Sigmoid colon (tissue), 7 donors: ENCODE measurements around the gene CCDC136. TPM values are rescaled to one million over a fixed set of nuclear protein-coding genes. Genes with fewer than 3 reads are reported as not detected.

Source experiments
- DNase-seq: peaks from one replicate; pipeline ENCODE4 v3.0.0-alpha.2; 2019
- H3K27ac ChIP-seq, 4 donors: fragments of 200-600 bp; sonication (generic); one replicate each; pipeline ENCODE4 v1.5.1; 2016 to 2019; ENCODE audit warnings: mild to moderate bottlenecking in 1 of 4
- H3K27me3 ChIP-seq, 3 donors: fragments of 200-600 bp; sonication (generic); one replicate each; pipeline ENCODE4 v1.5.1; 2019; ENCODE audit warnings: mild to moderate bottlenecking in 1 of 3
- H3K36me3 ChIP-seq, 4 donors: fragments of 200-600 bp; sonication (generic); one replicate each; pipeline ENCODE4 v1.5.1; 2016 to 2019
- H3K4me1 ChIP-seq, 4 donors: fragments of 200-600 bp; sonication (generic); one replicate each; pipeline ENCODE4 v1.5.1; 2017 to 2019
- H3K4me3 ChIP-seq, 4 donors: fragments of 200-600 bp; sonication (generic); one replicate each; pipeline ENCODE4 v1.5.1; 2017 to 2019; ENCODE audit warnings: mild to moderate bottlenecking in 2 of 4, moderate library complexity in 1 of 4
- H3K9me3 ChIP-seq, 4 donors: fragments of 200-600 bp in 3 of 4; sonication (generic) in 3 of 4; one replicate each; pipeline versions ENCODE4 v1.5.1 to v1.6.1; 2013 to 2019
- EP300 ChIP-seq, 4 donors: sonication (generic); formaldehyde crosslinking; IDR thresholded peaks; one replicate each; pipeline ENCODE4 v1.6.1; 2017; ENCODE audit warnings: antibody characterized with exemption in 4 of 4
- POLR2A ChIP-seq, 2 donors: fragments of 450-650 bp; IDR thresholded peaks; one replicate each; pipeline ENCODE4 v1.6.1; 2016; ENCODE audit warnings: antibody characterized with exemption in 2 of 2, mild to moderate bottlenecking in 2 of 2, moderate library complexity in 2 of 2
- POLR2AphosphoS5 ChIP-seq, 4 donors: sonication (generic); formaldehyde crosslinking; IDR thresholded peaks; one replicate each; pipeline ENCODE4 v1.6.1; 2017; ENCODE audit warnings: antibody characterized with exemption in 4 of 4
- WGBS, 2 donors: extraction: QIAGEN DNeasy Blood & Tissue Kit; methylation state at CpG; one replicate each; pipeline ENCODE4 v1.1.7; 2013; 5-methylcytosine and 5-hydroxymethylcytosine counted together
- intact Hi-C: fragments of 100-400 bp; cut with DNase I; formaldehyde crosslinking; loops from one replicate; pipeline ENCODE4 v1.15.1; 2023
- polyA plus RNA-seq, 3 donors: library from polyadenylated mRNA; stranded (reverse); fragments of 200-250 nt; gene quantifications; one replicate each; pipeline ENCODE4 v1.2.3, GENCODE V29; 2013
- total RNA-seq, 4 donors: library from RNA; depleted of rRNA; stranded (reverse); fragments of >200 nt; gene quantifications; one replicate each; pipeline ENCODE4 v1.1.0, GENCODE V29; 2016
- TF ChIP-seq, protein P1 (sequence below), 4 experiments: fragments of 450-650 bp in 3 of 4; fragments of 200-600 bp in 1 of 4; IDR thresholded peaks; one replicate each; pipeline ENCODE4 v1.5.1; 2016 to 2019; ENCODE audit warnings: antibody characterized with exemption in 4 of 4, mild to moderate bottlenecking in 3 of 4, moderate library complexity in 2 of 4
- donor health status: healthy with polysubstance abuse.
- donor health status: Bipolar disorder and iron deficiency.
- donor health status: healthy.

Gene CCDC136
- total and polyA plus RNA-seq, 7 donors: 2.4 to 53.7 (median 21.7) TPM; not detected in 1

GRCh38 chr7:128801667-128802418 is 10.1 kb downstream of the CCDC136 start:
- Histone ChIP-seq H3K27ac (no peak overlapping the region), H3K27me3 (no peaks in the 10 kb centered on the region), H3K4me3 (no peak overlapping the region), H3K9me3 (no peaks in the 10 kb centered on the region), H3K4me1 (no peaks in the 10 kb centered on the region), H3K36me3 (peaks cover 0 to 49% (median 18%) of the 10 kb centered on the region in 4 donors)
- 78 to 87% methylated on average over 2 of the region's 2 CpGs for WGBS, 2 donors
- intact Hi-C loops: no loop called here
- no peak for DNase-seq
- TF ChIP-seq, protein P1, sequence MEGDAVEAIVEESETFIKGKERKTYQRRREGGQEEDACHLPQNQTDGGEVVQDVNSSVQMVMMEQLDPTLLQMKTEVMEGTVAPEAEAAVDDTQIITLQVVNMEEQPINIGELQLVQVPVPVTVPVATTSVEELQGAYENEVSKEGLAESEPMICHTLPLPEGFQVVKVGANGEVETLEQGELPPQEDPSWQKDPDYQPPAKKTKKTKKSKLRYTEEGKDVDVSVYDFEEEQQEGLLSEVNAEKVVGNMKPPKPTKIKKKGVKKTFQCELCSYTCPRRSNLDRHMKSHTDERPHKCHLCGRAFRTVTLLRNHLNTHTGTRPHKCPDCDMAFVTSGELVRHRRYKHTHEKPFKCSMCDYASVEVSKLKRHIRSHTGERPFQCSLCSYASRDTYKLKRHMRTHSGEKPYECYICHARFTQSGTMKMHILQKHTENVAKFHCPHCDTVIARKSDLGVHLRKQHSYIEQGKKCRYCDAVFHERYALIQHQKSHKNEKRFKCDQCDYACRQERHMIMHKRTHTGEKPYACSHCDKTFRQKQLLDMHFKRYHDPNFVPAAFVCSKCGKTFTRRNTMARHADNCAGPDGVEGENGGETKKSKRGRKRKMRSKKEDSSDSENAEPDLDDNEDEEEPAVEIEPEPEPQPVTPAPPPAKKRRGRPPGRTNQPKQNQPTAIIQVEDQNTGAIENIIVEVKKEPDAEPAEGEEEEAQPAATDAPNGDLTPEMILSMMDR (IDR thresholded peaks at IDR 0.05): no peak
- TF ChIP-seq POLR2AphosphoS5 (IDR thresholded peaks at IDR 0.05): no peak
- TF ChIP-seq POLR2A (IDR thresholded peaks at IDR 0.05): no peak
- no peak for TF ChIP-seq EP300 (IDR thresholded peaks at IDR 0.05)

DNA sequence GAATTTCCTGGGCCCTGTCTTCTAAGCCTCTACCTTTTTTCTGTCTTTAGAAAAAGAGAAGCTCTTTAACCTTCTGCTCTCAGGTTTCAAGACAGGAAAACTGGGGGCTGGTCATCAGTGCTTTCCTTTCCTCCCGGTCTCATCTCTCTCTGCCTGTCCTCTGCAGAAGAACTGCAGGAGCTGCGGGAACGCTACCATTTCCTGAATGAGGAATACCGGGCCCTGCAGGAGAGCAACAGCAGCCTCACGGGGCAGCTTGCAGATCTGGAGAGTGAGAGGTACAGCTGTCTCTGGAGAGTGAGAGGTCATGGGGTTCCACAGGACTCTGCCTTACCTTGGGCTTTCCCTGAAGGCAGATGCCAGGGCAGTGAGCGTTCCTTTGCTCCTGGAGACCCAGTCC is 12.7 kb downstream of the CCDC136 start:
- Histone ChIP-seq H3K27ac (no peak overlapping the region), H3K27me3 (no peaks in the 10 kb centered on the region), H3K4me3 (no peak overlapping the region), H3K4me1 (no peaks in the 10 kb centered on the region), H3K9me3 (no peaks in the 10 kb centered on the region), H3K36me3 (peaks cover 0 to 74% (median 18%) of the 10 kb centered on the region in 4 donors)
- no peak for TF ChIP-seq POLR2A (IDR thresholded peaks at IDR 0.05)
- no peak for TF ChIP-seq POLR2AphosphoS5 (IDR thresholded peaks at IDR 0.05)
- TF ChIP-seq, protein P1 (IDR thresholded peaks at IDR 0.05): no peak
- TF ChIP-seq EP300 (IDR thresholded peaks at IDR 0.05): no peak
- whole genome bisulfite sequencing, 2 donors: 90 to 95% methylated on average over 6 of the region's 6 CpGs
- no peak for DNase-seq
- intact Hi-C loops: no loop called here

GRCh38 chr7:128805225-128805624 is 13.5 kb downstream of the CCDC136 start:
- DNase-seq: no peak
- Histone ChIP-seq H3K4me1 (no peaks in the 10 kb centered on the region), H3K9me3 (no peaks in the 10 kb centered on the region), H3K27me3 (no peaks in the 10 kb centered on the region), H3K4me3 (no peak overlapping the region), H3K27ac (no peak overlapping the region), H3K36me3 (peaks cover 0 to 81% (median 19%) of the 10 kb centered on the region in 4 donors)
- intact Hi-C loops: no loop called here
- WGBS, 2 donors: 96 to 97% methylated on average over 5 of the region's 5 CpGs
- TF ChIP-seq POLR2AphosphoS5 (IDR thresholded peaks at IDR 0.05) (no peak), POLR2A (IDR thresholded peaks at IDR 0.05) (no peak), EP300 (IDR thresholded peaks at IDR 0.05) (no peak)
- TF ChIP-seq, protein P1 (IDR thresholded peaks at IDR 0.05): no peak

DNA sequence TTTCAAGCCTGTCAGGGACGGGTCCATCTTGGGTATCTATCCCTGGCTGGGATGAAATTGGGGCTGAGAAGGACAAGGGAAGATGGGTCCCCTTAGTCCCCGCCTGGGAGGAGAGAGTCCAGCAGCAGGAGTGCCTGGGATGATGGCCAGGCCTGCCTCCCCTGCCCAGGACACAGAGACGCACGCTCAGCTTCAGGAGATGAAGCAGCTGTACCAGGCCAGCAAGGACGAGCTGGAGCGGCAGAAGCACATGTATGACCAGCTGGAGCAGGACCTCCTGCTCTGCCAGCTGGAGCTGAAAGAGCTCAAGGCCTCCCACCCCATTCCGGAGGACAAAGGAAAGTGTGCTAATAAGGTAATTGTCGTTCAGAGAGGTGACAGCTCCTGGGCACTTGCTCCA is 15.4 kb downstream of the CCDC136 start:
- intact Hi-C loops: no loop called here
- no peak for TF ChIP-seq EP300 (IDR thresholded peaks at IDR 0.05)
- TF ChIP-seq, protein P1 (IDR thresholded peaks at IDR 0.05): no peak
- no peak overlapping the region for H3K27ac ChIP-seq
- no peaks in the 10 kb centered on the region for H3K27me3 ChIP-seq
- no peak overlapping the region for H3K4me3 ChIP-seq
- H3K36me3 ChIP-seq: peaks cover 0 to 75% (median 21%) of the 10 kb centered on the region in 4 donors
- no peak for DNase-seq
- 83 to 86% methylated on average over 8 of the region's 8 CpGs for WGBS, 2 donors
- H3K9me3 ChIP-seq: no peaks in the 10 kb centered on the region
- no peaks in the 10 kb centered on the region for H3K4me1 ChIP-seq

DNA sequence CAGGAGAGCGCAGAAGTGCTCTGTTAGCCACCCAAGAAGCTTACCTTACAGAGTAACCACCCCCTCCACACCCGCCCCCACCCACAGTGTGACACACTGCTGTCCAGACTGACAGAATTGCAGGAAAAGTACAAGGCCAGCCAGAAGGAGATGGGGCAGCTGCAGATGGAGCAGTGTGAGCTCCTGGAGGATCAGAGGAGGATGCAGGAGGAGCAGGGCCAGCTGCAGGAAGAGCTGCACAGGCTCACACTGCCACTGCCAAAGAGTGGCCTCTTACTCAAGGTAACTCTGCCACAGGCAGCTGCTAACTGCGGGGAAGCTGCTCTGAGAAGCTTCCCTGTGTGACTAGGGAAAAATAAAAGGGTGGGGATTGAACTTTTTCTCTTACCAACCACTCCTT is 17.6 kb downstream of the CCDC136 start:
- intact Hi-C loops: no loop called here
- Histone ChIP-seq H3K4me1 (no peaks in the 10 kb centered on the region), H3K36me3 (peaks cover 0 to 63% (median 21%) of the 10 kb centered on the region in 4 donors), H3K27ac (no peak overlapping the region), H3K4me3 (no peak overlapping the region), H3K27me3 (no peaks in the 10 kb centered on the region), H3K9me3 (no peaks in the 10 kb centered on the region)
- DNase-seq: no peak
- no peak for TF ChIP-seq POLR2A (IDR thresholded peaks at IDR 0.05)
- no peak for TF ChIP-seq EP300 (IDR thresholded peaks at IDR 0.05)
- TF ChIP-seq, protein P1 (IDR thresholded peaks at IDR 0.05): no peak
- TF ChIP-seq POLR2AphosphoS5 (IDR thresholded peaks at IDR 0.05): no peak
- WGBS, 2 donors: 79 to 90% methylated on average over 3 of the region's 3 CpGs
